Suprapubic skin (tissue), 3 donors: ENCODE data around the gene MATR3.

Experiments
- CTCF ChIP-seq, 2 donors: fragments of 200-600 bp in 1 of 2; fragments of 450-650 bp in 1 of 2; sonication (generic) in 1 of 2; IDR thresholded peaks; one replicate each; pipeline ENCODE4 v1.5.1; 2016 to 2019; ENCODE audit warnings: antibody characterized with exemption in 2 of 2, mild to moderate bottlenecking in 1 of 2, moderate library complexity in 1 of 2
- EP300 ChIP-seq: sonication (generic); formaldehyde crosslinking; IDR thresholded peaks from one replicate; pipeline ENCODE4 v1.6.1; 2017; ENCODE audit warnings: antibody characterized with exemption

GRCh38 chr5:139308797-139309196 lies 15.3 kb downstream of the MATR3 start:
- no peak for TF ChIP-seq CTCF (IDR thresholded peaks at IDR 0.05)
- no peak for TF ChIP-seq EP300
